Measurements from ENCODE around the gene ZNF513.
"Not testable (repeated sequence)": the region's sequence is repeated elsewhere in the genome, so short reads cannot be mapped to it uniquely, and the experiment has no call there.

The ZNF513 gene, protein sequence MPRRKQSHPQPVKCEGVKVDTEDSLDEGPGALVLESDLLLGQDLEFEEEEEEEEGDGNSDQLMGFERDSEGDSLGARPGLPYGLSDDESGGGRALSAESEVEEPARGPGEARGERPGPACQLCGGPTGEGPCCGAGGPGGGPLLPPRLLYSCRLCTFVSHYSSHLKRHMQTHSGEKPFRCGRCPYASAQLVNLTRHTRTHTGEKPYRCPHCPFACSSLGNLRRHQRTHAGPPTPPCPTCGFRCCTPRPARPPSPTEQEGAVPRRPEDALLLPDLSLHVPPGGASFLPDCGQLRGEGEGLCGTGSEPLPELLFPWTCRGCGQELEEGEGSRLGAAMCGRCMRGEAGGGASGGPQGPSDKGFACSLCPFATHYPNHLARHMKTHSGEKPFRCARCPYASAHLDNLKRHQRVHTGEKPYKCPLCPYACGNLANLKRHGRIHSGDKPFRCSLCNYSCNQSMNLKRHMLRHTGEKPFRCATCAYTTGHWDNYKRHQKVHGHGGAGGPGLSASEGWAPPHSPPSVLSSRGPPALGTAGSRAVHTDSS

DNA sequence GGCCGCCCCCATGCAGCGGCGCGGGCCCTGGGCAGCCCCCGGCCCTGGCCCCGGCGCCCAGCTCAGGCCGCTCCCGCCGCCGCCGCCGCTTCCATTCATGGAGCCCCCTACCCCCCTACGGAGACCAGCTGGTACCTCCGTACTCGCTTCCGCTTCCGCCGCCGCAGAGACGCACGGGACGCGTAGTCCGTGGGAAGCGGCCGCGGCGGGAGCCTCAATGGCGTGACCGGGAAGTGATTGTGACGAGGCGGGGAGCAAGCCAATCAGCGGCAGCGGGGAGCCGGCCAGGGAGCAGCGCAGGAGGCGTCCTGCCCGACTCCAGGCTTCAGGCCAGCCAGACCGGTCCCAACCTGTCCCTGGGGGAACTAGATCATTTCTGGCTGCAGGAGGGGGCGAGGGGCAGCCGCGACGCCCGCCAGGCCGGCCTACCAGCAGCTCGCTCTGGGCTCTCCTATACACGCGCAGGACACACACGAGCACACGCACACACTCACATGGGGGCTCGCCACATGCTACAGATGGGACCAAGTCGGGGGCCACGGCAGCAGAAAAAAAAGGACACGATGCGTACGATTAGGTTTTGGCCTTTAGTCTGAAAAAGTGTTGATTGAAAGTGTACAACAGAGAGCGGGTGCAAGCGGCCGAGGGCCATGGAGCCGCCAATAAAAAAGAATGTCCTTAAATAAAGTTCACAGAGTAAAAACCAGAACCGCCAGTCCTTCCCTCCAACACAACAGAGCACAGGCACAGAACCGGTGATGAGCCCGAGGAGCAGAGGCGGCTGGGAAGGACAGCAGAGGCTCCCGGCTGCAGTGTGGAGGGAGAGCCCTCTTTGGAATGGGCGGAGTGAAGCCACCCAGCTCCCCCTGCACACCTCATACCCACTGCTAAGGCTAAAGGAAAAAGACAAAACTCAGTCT is at the start of gene ZNF513:
Gene ZNF513, minus strand, starts transcription at position 109 of the 920 bp plus-strand sequence. CDS start 208 bp downstream, outside the sequence.
- TF ChIP-seq, protein P1, sequence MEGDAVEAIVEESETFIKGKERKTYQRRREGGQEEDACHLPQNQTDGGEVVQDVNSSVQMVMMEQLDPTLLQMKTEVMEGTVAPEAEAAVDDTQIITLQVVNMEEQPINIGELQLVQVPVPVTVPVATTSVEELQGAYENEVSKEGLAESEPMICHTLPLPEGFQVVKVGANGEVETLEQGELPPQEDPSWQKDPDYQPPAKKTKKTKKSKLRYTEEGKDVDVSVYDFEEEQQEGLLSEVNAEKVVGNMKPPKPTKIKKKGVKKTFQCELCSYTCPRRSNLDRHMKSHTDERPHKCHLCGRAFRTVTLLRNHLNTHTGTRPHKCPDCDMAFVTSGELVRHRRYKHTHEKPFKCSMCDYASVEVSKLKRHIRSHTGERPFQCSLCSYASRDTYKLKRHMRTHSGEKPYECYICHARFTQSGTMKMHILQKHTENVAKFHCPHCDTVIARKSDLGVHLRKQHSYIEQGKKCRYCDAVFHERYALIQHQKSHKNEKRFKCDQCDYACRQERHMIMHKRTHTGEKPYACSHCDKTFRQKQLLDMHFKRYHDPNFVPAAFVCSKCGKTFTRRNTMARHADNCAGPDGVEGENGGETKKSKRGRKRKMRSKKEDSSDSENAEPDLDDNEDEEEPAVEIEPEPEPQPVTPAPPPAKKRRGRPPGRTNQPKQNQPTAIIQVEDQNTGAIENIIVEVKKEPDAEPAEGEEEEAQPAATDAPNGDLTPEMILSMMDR (IDR thresholded peaks at IDR 0.05; ENCODE audit: low read depth, low read length, missing control alignments): no peak
- H3K4me3 ChIP-seq (ENCODE audit: low read depth, low read length): peak within 1 kb of the TSS; percentile 67
- DNase-seq (ENCODE audit: low read depth): peak; percentile 69

DNA sequence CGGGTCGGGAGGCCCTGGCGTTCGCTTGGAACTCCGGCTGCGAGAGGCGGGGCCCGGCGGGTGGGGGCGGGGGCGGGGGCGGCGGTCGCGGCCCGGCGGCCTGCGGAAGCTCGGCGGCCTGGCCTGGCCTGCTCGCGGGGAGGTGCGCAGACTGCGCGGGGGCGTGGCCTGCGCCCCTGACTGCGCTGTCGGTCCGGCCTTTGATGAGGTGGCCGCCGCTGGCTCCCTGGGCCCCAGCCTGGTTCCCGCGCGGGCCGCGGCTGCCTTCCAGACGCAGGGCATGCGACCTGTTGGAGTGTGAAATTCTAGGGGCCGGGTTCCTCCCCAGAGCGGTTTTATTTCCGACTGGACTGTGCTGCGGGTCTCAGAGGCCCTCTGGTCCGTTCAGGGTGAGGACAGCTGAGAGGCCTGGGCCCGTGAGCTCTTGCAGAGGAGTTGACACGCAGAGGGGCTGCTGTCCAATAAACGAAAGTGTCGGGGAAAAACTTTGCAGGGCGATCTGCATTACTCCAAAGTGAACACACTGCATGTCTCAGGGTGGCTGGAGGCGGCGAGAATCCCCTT is 48.5 kb upstream of the ZNF513 start:
- DNase-seq (ENCODE audit: low read depth): no peak
- H3K4me3 ChIP-seq (ENCODE audit: low read depth, low read length): peak overlapping the region; percentile 93
- TF ChIP-seq, protein P1 (IDR thresholded peaks at IDR 0.05; ENCODE audit: low read depth, low read length, missing control alignments): no peak

DNA sequence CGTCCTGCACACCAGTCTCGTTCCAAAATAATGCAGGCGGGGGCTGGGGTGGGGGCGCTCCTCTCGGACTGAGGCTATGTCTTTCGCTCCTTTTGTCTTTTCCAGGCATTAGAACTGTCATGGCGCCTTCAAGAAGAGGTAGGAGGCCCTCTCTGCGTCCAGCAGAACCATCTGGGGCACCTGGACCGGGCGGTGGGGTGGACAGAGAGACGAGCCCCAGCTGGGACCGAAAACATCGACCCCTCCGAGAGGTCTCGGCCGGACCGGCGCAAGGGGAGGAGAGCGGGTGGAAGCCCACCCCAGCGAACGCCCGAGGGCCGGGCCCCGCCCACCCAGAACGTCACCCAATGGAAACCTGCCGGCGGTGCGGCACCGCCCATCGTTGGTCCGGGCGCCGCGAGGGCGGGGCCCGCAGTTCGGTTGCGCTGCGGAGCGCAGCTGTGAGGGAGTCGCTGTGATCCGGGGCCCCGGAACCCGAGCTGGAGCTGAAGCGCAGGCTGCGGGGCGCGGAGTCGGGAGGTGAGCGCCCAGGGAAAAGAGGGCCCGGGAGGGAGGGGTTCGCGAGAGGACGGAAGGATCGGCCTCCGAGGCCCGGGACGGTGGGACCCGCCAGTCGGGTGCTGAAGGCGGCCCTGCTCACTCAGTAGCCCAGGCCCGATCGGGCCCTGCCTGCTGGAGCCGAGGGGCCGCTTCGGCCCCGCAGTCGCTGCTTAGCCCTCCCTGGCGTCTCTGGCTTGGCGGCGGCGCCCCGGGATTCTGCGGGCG is 47.9 kb upstream of the ZNF513 start, which contains the start of gene NRBP1:
Gene NRBP1, plus strand, starts transcription at position 419 of the 765 bp plus-strand sequence. CDS start 4,643 bp downstream, outside the sequence.
- TF ChIP-seq, protein P1 (IDR thresholded peaks at IDR 0.05; ENCODE audit: low read depth, low read length, missing control alignments): no peak

DNA sequence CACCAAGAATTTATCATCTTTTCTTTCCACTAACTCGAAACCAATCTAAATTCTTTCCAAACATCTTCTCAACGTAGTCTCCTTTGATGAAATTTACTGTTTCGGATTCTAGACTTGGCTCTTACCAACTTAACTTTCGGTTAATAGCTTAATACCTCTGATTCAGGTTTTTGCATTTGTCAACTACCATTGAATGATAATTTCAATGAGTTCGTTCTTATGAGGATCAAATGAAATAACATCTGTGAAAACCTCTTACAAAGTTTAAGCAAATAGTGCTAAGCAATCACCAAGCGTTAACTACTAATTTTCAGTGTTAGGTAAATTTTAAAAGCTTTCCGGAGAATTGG is 47.3 kb upstream of the ZNF513 start:
- TF ChIP-seq, protein P1 (IDR thresholded peaks at IDR 0.05; ENCODE audit: low read depth, low read length, missing control alignments): no peak
- H3K4me3 ChIP-seq (ENCODE audit: low read depth, low read length): peak overlapping the region; percentile 93
- DNase-seq (ENCODE audit: low read depth): no peak

More for the DNA sequence above, 47.9 kb upstream of the ZNF513 start, which contains the start of gene NRBP1:
- peak; percentile 63 for DNase-seq (ENCODE audit: low read depth)
- peak within 1 kb of the TSS; percentile 93 for H3K4me3 ChIP-seq (ENCODE audit: low read depth, low read length)

DNA sequence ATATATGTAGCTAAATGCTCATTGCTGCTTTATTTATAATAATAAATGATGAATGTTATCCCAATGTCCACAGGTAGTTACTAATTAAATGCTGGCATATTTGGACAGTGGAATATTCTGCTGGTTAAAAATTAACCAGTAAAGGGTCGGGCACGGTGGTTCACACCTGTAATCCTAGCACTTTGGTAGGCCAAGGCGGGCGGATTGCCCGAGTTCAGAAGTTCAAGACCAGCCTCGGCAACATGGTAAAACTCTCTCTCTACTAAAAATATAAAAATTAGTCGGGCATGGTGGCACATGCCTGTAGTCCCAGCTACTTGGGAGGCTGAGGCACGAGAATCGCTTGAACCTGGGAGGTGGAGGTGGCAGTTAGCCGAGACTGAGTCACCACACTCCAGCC is 44.5 kb upstream of the ZNF513 start:
- DNase-seq (ENCODE audit: low read depth); H3K4me3 ChIP-seq (ENCODE audit: low read depth, low read length): not testable (repeated sequence)

DNA sequence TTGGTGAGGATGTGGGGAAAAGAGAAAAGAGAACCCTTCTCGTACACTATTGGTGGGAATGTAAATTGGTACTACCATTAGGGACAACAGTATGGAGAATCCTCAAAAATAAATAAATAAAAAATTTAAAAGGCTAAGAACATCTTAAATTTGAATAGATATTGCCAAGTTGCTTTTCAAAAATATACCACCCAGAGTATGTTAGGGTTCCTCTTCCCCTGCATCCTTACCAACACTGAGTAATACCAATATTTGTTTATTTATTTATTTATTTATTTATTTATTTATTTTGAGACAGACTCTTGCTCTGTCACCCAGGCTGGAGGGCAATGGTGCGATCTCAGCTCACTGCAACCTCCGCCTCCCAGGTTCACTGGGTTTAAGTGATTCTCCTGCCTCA is 42.4 kb upstream of the ZNF513 start:
- TF ChIP-seq, protein P1 (IDR thresholded peaks at IDR 0.05; ENCODE audit: low read depth, low read length, missing control alignments): no peak
- no peak for DNase-seq (ENCODE audit: low read depth)
- H3K4me3 ChIP-seq (ENCODE audit: low read depth, low read length): no peak overlapping the region

Measured in GM12864 (cell line).